ENCODE measurements around the gene VARS2. TPM values are rescaled to one million over a fixed set of nuclear protein-coding genes. Genes with fewer than 3 reads are reported as not detected.

VARS2 gene
- total RNA-seq, result 6.8 and 7.9 TPM in 2 replicates

DNA sequence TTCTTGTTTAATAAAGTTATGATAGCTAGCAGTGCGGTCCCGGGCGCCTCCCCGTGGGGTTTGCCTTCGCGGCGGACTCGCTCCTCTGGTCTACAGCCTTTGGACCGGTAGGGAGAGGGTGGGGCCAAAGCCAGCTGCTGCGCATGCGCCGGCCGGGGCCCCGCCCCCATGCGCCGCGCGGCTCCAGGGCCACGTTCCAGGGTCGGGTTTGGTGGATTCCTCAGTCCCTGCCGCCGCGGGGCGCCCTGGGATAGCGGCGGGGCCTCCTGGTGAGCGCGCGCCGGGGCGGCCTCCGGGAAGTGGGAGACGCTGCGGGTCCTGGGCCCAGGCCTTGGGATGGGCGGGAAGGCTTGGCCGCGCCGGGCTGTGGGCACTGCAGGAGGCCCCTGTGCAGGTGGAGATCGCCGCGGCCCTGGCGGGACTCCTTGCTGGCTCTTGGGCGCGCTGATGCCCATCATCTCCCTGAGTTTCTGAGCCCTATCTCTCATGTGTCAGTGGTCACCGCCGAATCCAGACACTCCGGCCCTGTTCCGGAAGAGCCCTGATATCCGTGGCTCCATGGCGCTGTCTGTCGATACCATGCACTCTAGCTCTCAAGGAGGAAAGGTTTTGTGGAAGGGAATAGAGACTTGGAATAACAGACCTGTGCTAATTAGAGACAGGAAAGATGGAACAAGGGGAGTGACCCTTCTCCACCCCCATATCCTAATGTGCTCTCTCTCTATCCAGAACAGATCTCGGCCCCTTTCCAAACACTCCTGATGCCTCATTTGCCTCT lies at the start of gene VARS2:
VARS2 (plus strand) TSS at position 163 of the 778 bp plus-strand sequence; CDS start at position 762, 599 bp downstream.

GRCh38 chr6:30883685-30884520 lies 30.1 kb upstream of the VARS2 start, which contains the start of gene DDR1:
DDR1 (plus strand) TSS chr6:30884519; CDS start chr6:30888730, 4,211 bp downstream.

GRCh38 chr6:30907758-30908591 lies 6.1 kb upstream of the VARS2 start, which contains the start of gene GTF2H4:
GTF2H4 (plus strand) TSS chr6:30908207.

DNA sequence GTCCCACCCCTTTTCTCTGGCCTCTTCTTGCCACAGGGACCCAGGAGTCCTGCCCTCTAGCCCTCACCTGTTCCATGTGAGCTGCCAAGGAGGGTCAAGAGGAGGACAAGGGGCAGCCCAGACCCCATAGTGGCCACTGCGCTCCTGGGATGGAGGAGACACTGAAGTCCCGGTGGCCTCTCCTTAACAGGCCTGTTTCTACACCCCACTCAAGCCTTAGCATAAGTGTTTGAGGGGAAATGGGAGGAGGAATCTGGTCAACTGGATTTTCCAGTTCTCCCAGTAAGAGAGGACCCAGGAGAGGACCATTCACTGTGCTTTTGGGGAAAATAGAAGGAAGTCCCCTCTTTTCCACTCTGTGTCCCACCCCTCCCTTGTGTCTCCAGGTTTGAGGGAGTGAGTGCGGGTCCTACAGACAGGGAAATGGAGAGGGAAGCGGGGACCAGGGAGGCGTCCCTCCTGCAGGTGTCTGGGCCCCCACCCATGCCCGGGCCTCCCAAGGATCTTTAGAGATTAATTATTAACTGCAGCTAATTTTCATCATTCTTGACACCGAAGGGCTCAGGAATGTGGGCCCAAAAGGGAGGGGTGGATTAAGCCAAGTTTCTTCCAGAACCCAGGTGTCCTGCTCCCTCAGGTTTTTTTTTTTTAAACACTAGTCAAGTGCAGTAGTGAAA lies 18.1 kb downstream of the VARS2 start, which contains the start of gene SFTA2:
SFTA2 (minus strand) TSS at position 202 of the 677 bp plus-strand sequence; CDS start at position 128, 74 bp downstream.

DNA sequence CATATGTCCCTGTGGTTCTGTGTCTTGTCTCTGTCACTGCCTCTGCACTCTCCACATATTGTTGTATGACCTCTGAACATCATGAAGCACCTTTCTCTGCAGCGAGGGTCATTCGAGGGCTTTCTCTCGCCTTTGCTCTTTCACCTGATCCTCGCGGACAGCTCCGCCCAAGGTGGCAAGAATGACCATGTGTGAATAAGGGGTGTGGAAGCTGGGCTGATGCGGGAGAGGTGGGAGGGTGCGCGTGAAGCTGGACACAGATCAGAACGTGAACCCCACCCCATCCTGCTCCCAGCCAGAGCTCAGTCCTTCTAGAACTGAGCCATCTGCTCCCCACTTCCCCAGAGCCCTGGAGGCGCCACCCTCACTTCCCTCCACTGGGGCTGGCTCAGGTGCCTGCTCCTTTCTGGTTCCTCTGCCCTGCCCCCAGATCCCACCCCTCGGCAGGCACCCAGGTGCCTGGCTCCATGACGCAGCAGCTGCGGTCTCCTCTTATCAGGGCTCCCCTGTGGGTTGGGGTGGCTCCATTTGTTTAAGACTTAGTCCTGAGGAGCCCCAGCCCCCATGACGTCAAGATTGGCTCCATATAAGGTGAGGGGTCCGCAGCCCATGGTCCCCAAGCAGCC lies 26.4 kb downstream of the VARS2 start, which contains the start of gene MUCL3:
MUCL3 (plus strand) TSS at position 613 of the 626 bp plus-strand sequence. CDS start 27 bp downstream, outside the sequence.

Other genes starting within 250 kb of the VARS2 start
- gene DHX16, start 241.2 kb upstream of the VARS2 start, total RNA-seq, result 24.0 and 29.4 TPM in 2 replicates
- gene PPP1R18, start 227.6 kb upstream of the VARS2 start, total RNA-seq, result 56.3 and 76.8 TPM in 2 replicates
- gene NRM, start 223.3 kb upstream of the VARS2 start, total RNA-seq, result 8.5 and 9.6 TPM in 2 replicates
- gene MDC1, start 197.0 kb upstream of the VARS2 start, total RNA-seq, result 9.1 and 15.3 TPM in 2 replicates
- 519 and 546 TPM in 2 replicates for gene TUBB, start 193.9 kb upstream of the VARS2 start, total RNA-seq
- gene FLOT1, start 171.6 kb upstream of the VARS2 start, total RNA-seq, result 91.0 and 118 TPM in 2 replicates
- gene IER3, start 169.7 kb upstream of the VARS2 start, total RNA-seq, result 188 and 222 TPM in 2 replicates
- gene DDR1, start 29.7 kb upstream of the VARS2 start, total RNA-seq, result 30.7 and 36.5 TPM in 2 replicates
- 7.6 and 13.2 TPM in 2 replicates for gene GTF2H4, start 6.0 kb upstream of the VARS2 start, total RNA-seq
- gene SFTA2, start 17.9 kb downstream of the VARS2 start, total RNA-seq, result not detected in 2 replicates
- not detected in 2 replicates for gene MUCL3, start 26.7 kb downstream of the VARS2 start, total RNA-seq
- not detected in 2 replicates for gene MUC21, start 69.5 kb downstream of the VARS2 start, total RNA-seq
- gene MUC22, start 96.2 kb downstream of the VARS2 start, total RNA-seq, result not detected in 2 replicates
- gene C6orf15, start 198.3 kb downstream of the VARS2 start, total RNA-seq, result not detected in 2 replicates
- gene PSORS1C1, start 200.6 kb downstream of the VARS2 start, total RNA-seq, result 0.16 and 1.1 TPM in 2 replicates
- gene CDSN, start 206.2 kb downstream of the VARS2 start, total RNA-seq, result not detected in 2 replicates
- gene PSORS1C2, start 224.8 kb downstream of the VARS2 start, total RNA-seq, result not detected in 2 replicates
- 15.7 and 21.7 TPM in 2 replicates for gene CCHCR1, start 243.6 kb downstream of the VARS2 start, total RNA-seq
- 7.0 and 11.0 TPM in 2 replicates for gene TCF19, start 244.4 kb downstream of the VARS2 start, total RNA-seq